GM12872 (cell line): ENCODE data around the gene PFDN1.

Experiments used
- TF ChIP-seq, protein P1 (sequence below): IDR thresholded peaks from 3 replicates; pipeline ENCODE4 v1.5.1; 2011; ENCODE audit warnings: low read depth, mild to moderate bottlenecking, low read length, moderate library complexity; ENCODE audit not compliant: insufficient read depth

Gene PFDN1

DNA sequence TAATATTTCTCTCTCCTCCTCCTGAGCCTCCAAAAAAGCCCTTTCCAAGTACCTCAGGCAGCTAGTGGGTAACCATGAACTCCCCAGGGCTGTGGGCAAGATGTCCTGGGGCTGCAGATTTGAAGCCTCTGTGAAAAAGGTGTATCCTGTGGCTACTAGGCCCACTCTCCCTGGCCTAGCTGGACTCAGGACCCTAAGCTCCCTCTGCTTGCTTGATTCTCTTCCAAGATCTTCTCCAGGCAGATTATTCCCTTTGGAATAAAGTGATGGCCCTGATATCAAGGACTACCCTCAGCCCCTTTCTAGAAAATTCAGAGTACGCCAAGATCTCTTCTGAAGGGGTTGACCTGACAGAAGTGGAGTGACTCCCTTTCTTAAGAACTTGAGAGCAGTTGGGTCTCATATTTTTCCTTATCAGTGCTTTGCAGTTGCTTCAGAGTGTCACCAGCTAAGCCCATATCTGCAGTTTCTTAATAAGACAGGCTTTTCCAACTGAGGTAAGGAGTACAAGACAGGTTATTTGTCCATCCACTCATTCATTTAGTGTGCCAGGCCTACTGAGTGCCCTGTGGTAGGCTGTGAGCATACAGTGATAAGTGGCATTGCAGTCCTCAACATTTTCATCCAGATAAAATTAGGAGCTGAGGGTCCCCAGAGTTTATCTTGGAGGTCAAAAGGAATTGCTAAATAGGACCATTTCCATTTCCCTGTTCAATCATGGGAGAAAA lies 85.4 kb downstream of the PFDN1 start:
- TF ChIP-seq, protein P1, sequence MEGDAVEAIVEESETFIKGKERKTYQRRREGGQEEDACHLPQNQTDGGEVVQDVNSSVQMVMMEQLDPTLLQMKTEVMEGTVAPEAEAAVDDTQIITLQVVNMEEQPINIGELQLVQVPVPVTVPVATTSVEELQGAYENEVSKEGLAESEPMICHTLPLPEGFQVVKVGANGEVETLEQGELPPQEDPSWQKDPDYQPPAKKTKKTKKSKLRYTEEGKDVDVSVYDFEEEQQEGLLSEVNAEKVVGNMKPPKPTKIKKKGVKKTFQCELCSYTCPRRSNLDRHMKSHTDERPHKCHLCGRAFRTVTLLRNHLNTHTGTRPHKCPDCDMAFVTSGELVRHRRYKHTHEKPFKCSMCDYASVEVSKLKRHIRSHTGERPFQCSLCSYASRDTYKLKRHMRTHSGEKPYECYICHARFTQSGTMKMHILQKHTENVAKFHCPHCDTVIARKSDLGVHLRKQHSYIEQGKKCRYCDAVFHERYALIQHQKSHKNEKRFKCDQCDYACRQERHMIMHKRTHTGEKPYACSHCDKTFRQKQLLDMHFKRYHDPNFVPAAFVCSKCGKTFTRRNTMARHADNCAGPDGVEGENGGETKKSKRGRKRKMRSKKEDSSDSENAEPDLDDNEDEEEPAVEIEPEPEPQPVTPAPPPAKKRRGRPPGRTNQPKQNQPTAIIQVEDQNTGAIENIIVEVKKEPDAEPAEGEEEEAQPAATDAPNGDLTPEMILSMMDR = no peak

DNA sequence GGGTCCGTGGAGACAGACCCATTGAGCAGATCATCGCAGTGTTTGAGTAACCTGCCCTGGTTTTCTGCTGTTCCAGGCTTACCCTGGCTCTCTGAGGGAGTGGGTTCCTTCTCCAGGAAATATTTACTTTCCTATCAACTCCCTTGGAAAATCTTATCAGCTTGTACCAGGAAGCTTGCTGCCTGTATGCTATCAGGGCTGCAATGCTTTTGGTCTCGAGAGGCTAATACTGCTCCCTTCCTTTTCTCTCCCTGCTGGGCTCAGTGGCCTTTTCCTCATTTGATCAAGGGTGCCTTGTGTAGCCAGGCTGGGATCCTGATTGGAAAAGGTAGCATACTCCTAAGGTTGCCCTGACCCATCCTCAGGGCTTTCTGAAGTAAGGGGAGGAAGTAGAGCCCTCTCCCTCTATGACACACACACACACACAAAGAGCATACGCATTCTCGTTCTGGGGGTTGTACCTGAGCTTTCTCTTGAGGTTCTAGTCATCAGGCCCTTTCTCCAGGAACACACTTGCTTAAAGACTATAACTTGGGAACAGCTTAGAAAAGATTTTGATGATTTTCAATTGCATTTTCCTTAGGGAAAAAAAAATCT lies 86.3 kb downstream of the PFDN1 start:
- TF ChIP-seq, protein P1 = no peak

DNA sequence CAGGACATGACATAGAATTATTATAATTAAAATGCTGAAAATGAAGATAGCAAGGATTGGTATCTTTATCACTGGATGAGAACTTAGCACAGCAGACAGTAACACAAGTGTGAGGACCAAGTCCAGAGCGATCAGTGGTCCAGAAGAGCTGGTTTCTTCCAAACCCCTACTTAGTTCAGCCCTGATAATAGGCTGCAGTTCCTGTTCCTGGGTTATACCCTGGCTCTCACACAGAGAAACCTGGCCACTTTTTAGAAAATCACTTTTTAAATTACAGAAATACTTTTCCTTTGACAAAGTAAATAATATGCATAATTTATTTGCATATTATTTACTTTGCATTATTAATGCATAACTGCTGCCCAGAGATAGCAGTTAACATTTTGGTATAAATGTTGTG lies 87.6 kb downstream of the PFDN1 start:
- TF ChIP-seq, protein P1 = no peak

DNA sequence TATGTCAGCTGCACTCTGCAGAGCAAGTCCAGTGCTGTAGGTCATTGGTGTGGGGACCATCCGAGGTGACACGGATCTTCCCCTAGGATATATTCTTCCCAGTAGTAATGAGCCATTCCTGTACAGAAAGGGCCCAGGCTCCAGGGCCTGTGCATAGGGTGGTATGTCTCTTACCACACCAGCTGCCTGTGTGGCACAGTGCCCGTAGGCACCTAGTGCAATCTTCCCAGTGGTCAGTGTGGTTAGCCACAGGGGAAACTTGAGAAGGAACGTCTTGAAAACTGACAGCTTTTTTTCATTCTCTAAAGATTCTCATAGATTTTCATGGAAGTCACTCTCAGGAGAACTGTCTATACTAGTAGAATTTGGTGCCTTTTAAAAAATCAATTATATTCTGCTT lies 88.1 kb downstream of the PFDN1 start:
- TF ChIP-seq, protein P1 = no peak

DNA sequence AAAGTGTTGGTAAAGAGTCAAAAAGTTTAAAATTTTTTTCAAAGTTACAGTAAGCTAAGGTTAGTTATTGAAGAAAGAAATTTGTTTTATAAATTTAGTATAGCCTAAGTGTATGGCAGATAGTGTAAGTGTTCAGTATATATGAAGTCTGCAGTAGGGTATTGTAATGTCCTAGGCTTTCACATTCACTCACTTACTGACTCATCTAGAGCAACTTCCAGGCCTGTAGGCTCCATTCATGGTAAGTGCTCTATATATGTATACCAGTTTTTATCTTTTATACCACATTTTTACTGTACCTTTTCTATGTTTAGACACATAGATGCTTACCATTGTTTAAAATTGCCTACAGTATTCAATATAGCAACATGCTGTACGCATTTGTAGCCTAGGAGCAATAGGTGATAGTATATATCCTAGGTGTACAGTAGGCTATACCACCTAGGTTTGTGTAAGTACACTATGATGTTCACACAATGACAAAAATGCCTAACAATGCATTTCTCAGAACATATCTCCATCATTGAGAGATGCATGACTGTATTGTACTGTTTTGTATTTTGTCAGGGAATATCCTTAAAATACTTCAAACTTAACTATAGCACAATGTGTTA lies 89.4 kb downstream of the PFDN1 start:
- TF ChIP-seq, protein P1 = no peak

DNA sequence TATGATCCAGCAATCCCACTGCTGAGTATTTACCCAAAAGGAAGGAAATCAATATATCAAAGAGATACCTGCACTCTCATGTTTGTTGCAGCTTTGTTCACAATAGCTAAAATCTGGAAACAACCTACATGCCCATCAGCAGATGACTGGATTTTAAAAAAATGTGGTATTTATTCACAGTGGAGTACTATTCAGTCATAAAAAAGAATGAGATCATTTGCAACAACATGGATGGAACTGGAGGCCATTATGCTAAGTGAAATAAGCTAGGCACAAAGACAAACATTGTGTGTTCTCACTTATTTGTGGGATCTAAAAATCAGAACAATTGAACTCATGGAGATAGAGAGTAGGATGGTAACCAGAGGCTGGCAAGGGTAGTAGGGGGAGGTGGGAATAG lies 94.8 kb downstream of the PFDN1 start:
- TF ChIP-seq, protein P1 = no peak

DNA sequence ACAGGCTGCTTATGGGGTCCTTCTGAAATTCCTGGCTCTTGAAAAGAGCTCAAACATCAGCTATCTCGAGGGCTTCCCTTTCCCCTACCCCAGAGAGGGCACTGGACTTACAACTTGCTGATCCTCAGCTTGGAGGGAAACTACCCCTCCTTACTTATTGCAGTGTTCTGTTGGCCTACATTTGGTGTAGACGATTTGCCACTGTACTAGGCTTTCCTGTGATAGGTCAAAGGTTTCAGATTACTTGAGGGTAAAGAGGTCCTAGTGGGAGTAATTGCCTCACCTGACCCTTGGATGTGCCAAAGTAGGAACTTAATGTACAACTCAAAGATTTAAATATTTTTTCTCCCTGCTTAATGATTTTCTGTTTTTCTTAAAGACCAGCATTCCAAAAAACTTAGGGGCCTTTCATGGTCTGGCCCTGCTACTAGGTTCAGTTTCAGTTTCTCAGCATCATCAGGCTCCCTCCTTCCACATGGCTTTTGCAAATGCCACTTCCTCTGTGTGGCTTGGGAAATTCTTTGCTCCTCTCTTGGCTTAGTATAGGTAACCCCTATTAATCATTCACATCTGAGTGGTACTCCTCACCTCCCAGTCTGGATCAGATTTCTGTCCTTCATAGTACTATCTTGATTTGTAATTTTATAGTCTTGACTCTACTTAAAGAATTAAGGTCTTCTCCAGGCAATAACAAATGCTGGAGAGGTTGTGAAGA lies 95.5 kb downstream of the PFDN1 start:
- TF ChIP-seq, protein P1 = no peak
